ENCODE measurements around the gene GPT2. TPM values are rescaled to one million over a fixed set of nuclear protein-coding genes. Genes with fewer than 3 reads are reported as not detected.

The GPT2 gene
- total RNA-seq, 1 experiment from 2014 or later = 12.7 TPM

GRCh38 chr16:46947900-46948547 lies 63.9 kb downstream of the GPT2 start:
- Histone ChIP-seq H3K36me3 (ENCODE audit: control insufficient read depth, insufficient read depth, low read length) (no peaks in the 10 kb centered on the region), H3K27me3 (ENCODE audit: control insufficient read depth, insufficient read depth, low read length) (no peaks in the 10 kb centered on the region), H3K4me3 (ENCODE audit: low read depth in 2 of 2, low read length in 2 of 2) (no peak overlapping the region), H3K9me3 (ENCODE audit: control insufficient read depth, insufficient read depth, low read depth, low read length) (no peaks in the 10 kb centered on the region), H3K4me1 (ENCODE audit: control insufficient read depth, insufficient read depth, low read length) (no peaks in the 10 kb centered on the region), H3K27ac (ENCODE audit: low read length) (no peak overlapping the region)
- intact Hi-C loops (cut with micrococcal nuclease; ENCODE audit: unreplicated experiment) (loop anchor here (2.0 kb wide), 1 partner anchor 71 kb away; no protein-coding TSS in a partner anchor), in situ Hi-C loops (cut with HindIII; ENCODE audit: low pct_unique_long_range_greater_than_20kb, low sequenced_read_pairs) (no loop called here)
- TF ChIP-seq SIN3A (IDR thresholded peaks at IDR 0.05; ENCODE audit: borderline replicate concordance, insufficient read depth, low read depth, low read length) = no peak
- TF ChIP-seq TCF7L2 (IDR thresholded peaks at IDR 0.05; ENCODE audit: low read depth, low read length) = no peak
- TF ChIP-seq CTCF (IDR thresholded peaks at IDR 0.05) = peak; percentile 71
- CTCF ChIA-PET = no interaction called here
- no TSS peak for BruUV-seq (replicated peaks)
- peak; percentile 82 for ATAC-seq
- no peak for DNase-seq (ENCODE audit: low read depth, low spot score)
- POLR2A ChIA-PET = no interaction called here

- Histone ChIP-seq H3K4me1 (ENCODE audit: control insufficient read depth, insufficient read depth, low read length) (no peaks in the 10 kb centered on the region), H3K27me3 (ENCODE audit: control insufficient read depth, insufficient read depth, low read length) (no peaks in the 10 kb centered on the region), H3K4me3 (ENCODE audit: low read depth in 2 of 2, low read length in 2 of 2) (no peak overlapping the region), H3K27ac (ENCODE audit: low read length) (no peak overlapping the region), H3K9me3 (ENCODE audit: control insufficient read depth, insufficient read depth, low read depth, low read length) (no peaks in the 10 kb centered on the region), H3K36me3 (ENCODE audit: control insufficient read depth, insufficient read depth, low read length) (no peaks in the 10 kb centered on the region)
- TF ChIP-seq TCF7L2 (IDR thresholded peaks at IDR 0.05; ENCODE audit: low read depth, low read length) = no peak
- TF ChIP-seq SIN3A (IDR thresholded peaks at IDR 0.05; ENCODE audit: borderline replicate concordance, insufficient read depth, low read depth, low read length) = no peak
- ATAC-seq (no peak), DNase-seq (ENCODE audit: low read depth, low spot score) (no peak)
- no TSS peak for BruUV-seq (replicated peaks)
- POLR2A ChIA-PET = no interaction called here
- intact Hi-C loops (cut with micrococcal nuclease; ENCODE audit: unreplicated experiment) = no loop called here
- CTCF ChIA-PET = no interaction called here
- in situ Hi-C loops (cut with HindIII; ENCODE audit: low pct_unique_long_range_greater_than_20kb, low sequenced_read_pairs) = no loop called here
Observed at GRCh38 chr16:46948548-46949166, 64.5 kb downstream of the GPT2 start.

DNA sequence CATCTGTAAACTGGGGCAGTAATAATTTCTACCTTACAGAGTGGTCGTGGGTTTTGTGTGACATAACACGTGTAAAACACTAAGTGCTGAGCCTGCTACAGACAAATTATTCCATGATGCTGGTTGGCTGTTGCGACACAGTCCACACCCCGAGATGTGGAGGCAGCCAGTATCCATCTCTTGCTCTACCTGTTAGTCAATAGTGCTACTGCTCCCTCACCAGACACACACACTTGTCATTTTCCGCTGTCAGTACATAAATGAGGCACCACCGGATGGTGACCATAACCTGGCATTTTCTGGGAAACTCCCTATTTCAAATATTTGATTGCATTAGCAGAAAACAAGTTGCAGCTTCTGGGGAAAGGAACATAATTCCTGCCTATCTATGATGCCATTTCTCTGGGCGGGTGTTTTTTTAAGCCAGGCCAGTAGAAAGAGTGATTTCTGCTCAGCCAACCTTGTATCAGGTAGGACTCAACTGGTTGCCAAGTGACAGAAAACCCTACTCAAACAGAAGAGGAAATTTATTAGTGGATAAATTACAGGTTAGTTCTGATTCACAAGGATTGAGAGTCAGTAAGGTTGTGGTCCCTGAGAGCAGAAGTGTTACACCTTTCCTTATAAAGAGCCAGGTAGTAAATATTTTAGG lies 65.2 kb downstream of the GPT2 start:
- CTCF ChIA-PET = interaction anchor here (0.7 kb wide), 1 partner anchor 1178 kb away, joined by 6 read pairs; no protein-coding TSS in a partner anchor
- in situ Hi-C loops (cut with HindIII; ENCODE audit: low pct_unique_long_range_greater_than_20kb, low sequenced_read_pairs) = no loop called here

More for the DNA sequence above, 65.2 kb downstream of the GPT2 start:
- intact Hi-C loops (cut with micrococcal nuclease; ENCODE audit: unreplicated experiment) = no loop called here
- Histone ChIP-seq H3K9me3 (ENCODE audit: control insufficient read depth, insufficient read depth, low read depth, low read length) (no peaks in the 10 kb centered on the region), H3K36me3 (ENCODE audit: control insufficient read depth, insufficient read depth, low read length) (no peaks in the 10 kb centered on the region), H3K27me3 (ENCODE audit: control insufficient read depth, insufficient read depth, low read length) (no peaks in the 10 kb centered on the region), H3K4me3 (ENCODE audit: low read depth in 2 of 2, low read length in 2 of 2) (no peak overlapping the region), H3K4me1 (ENCODE audit: control insufficient read depth, insufficient read depth, low read length) (no peaks in the 10 kb centered on the region), H3K27ac (ENCODE audit: low read length) (no peak overlapping the region)
- DNase-seq (ENCODE audit: low read depth, low spot score) (no peak), ATAC-seq (no peak)
- TF ChIP-seq POLR2AphosphoS5 (IDR thresholded peaks at IDR 0.05; ENCODE audit: low read depth, low read length) (no peak), TCF7L2 (IDR thresholded peaks at IDR 0.05; ENCODE audit: low read depth, low read length) (no peak), SIN3A (IDR thresholded peaks at IDR 0.05; ENCODE audit: borderline replicate concordance, insufficient read depth, low read depth, low read length) (no peak), CTCF (IDR thresholded peaks at IDR 0.05) (no peak), REST (IDR thresholded peaks at IDR 0.05; ENCODE audit: insufficient read depth in 1 of 2, low read depth in 2 of 2, low read length in 1 of 2) (no peak)
- POLR2A ChIA-PET = no interaction called here
- no TSS peak for BruUV-seq (replicated peaks)
